HG03457 (cell line): ENCODE measurements around the gene CNGA3.
"Not testable (repeated sequence)": the region's sequence is repeated elsewhere in the genome, so short reads cannot be mapped to it uniquely, and the experiment has no call there.

Source experiments
- ATAC-seq: cut with Tn5 transposase; IDR thresholded peaks from one replicate; pipeline ENCODE4 v1.9.1; 2021; ENCODE audit warnings: moderate number of reproducible peaks; ENCODE audit not compliant: unreplicated experiment

CNGA3 gene

GRCh38 chr2:98395977-98396376 is 49.7 kb downstream of the CNGA3 start:
- no peak for ATAC-seq

GRCh38 chr2:98396745-98397355 is 50.6 kb downstream of the CNGA3 start:
- no peak for ATAC-seq

GRCh38 chr2:98399140-98399539 is 52.9 kb downstream of the CNGA3 start:
- ATAC-seq: no peak

GRCh38 chr2:98403878-98404277 is 57.6 kb downstream of the CNGA3 start:
- no peak for ATAC-seq

GRCh38 chr2:98404556-98405250 is 58.4 kb downstream of the CNGA3 start:
- no peak for ATAC-seq

- ATAC-seq: no peak
Observed at GRCh38 chr2:98405301-98405700, 59.0 kb downstream of the CNGA3 start.

- no peak for ATAC-seq
Observed at GRCh38 chr2:98408155-98408554, 61.9 kb downstream of the CNGA3 start.

- ATAC-seq: no peak
Observed at GRCh38 chr2:98412751-98413458, 66.6 kb downstream of the CNGA3 start.

- not testable (repeated sequence) for ATAC-seq
Observed at GRCh38 chr2:98414246-98414645, 68.0 kb downstream of the CNGA3 start.

GRCh38 chr2:98415719-98416248 is 69.5 kb downstream of the CNGA3 start:
- ATAC-seq: not testable (repeated sequence)

- no peak for ATAC-seq
Observed at GRCh38 chr2:98416383-98417159, 70.3 kb downstream of the CNGA3 start.

- no peak for ATAC-seq
Observed at GRCh38 chr2:98419544-98419943, 73.3 kb downstream of the CNGA3 start.

- ATAC-seq: no peak
Observed at GRCh38 chr2:98419977-98420725, 73.9 kb downstream of the CNGA3 start.

- ATAC-seq: no peak
Observed at GRCh38 chr2:98422449-98422848, 76.2 kb downstream of the CNGA3 start.

GRCh38 chr2:98426771-98427170 is 80.5 kb downstream of the CNGA3 start:
- no peak for ATAC-seq

GRCh38 chr2:98432145-98432544 is 85.9 kb downstream of the CNGA3 start:
- no peak for ATAC-seq

- no peak for ATAC-seq
Observed at GRCh38 chr2:98433363-98433964, 87.2 kb downstream of the CNGA3 start.

- no peak for ATAC-seq
Observed at GRCh38 chr2:98434492-98434891, 88.2 kb downstream of the CNGA3 start.

GRCh38 chr2:98435670-98436069 is 89.4 kb downstream of the CNGA3 start:
- ATAC-seq: not testable (repeated sequence)

- ATAC-seq: no peak
Observed at GRCh38 chr2:98436734-98437133, 90.5 kb downstream of the CNGA3 start.
